ENCODE data around the gene SLC35F5.
"Not testable (repeated sequence)": the region's sequence is repeated elsewhere in the genome, so short reads cannot be mapped to it uniquely, and the experiment has no call there.

Gene SLC35F5

GRCh38 chr2:113756355-113757137 is at the start of gene SLC35F5:
TSS of gene SLC35F5 (minus strand) at chr2:113756642. CDS start at chr2:113756409, 233 bp downstream.
- peak; percentile 94 for DNase-seq

- DNase-seq: no peak
Observed at GRCh38 chr2:113799375-113799774, 42.9 kb upstream of the SLC35F5 start.

GRCh38 chr2:113797237-113797636 is 40.8 kb upstream of the SLC35F5 start:
- DNase-seq: no peak

GRCh38 chr2:113796592-113797175 is 40.2 kb upstream of the SLC35F5 start:
- no peak for DNase-seq

GRCh38 chr2:113795405-113795920 is 39.0 kb upstream of the SLC35F5 start:
- no peak for DNase-seq

GRCh38 chr2:113791697-113792590 is 35.5 kb upstream of the SLC35F5 start:
- no peak for DNase-seq

GRCh38 chr2:113784823-113785744 is 28.6 kb upstream of the SLC35F5 start:
- DNase-seq: no peak

- no peak for DNase-seq
Observed at GRCh38 chr2:113780472-113780871, 24.0 kb upstream of the SLC35F5 start.

GRCh38 chr2:113777371-113777770 is 20.9 kb upstream of the SLC35F5 start:
- DNase-seq: no peak

- no peak for DNase-seq
Observed at GRCh38 chr2:113776949-113777348, 20.5 kb upstream of the SLC35F5 start.

GRCh38 chr2:113774616-113775015 is 18.2 kb upstream of the SLC35F5 start:
- DNase-seq: not testable (repeated sequence)

GRCh38 chr2:113770929-113771328 is 14.5 kb upstream of the SLC35F5 start:
- no peak for DNase-seq

GRCh38 chr2:113769555-113769954 is 13.1 kb upstream of the SLC35F5 start:
- no peak for DNase-seq

- no peak for DNase-seq
Observed at GRCh38 chr2:113768770-113769169, 12.3 kb upstream of the SLC35F5 start.

GRCh38 chr2:113767811-113768460 is 11.5 kb upstream of the SLC35F5 start:
- DNase-seq: no peak

GRCh38 chr2:113765276-113765675 is 8.8 kb upstream of the SLC35F5 start:
- DNase-seq: no peak

GRCh38 chr2:113762377-113763118 is 6.1 kb upstream of the SLC35F5 start:
- DNase-seq: no peak

- DNase-seq: no peak
Observed at GRCh38 chr2:113760400-113760799, 4.0 kb upstream of the SLC35F5 start.

- no peak for DNase-seq
Observed at GRCh38 chr2:113757138-113757657, 756 bp upstream of the SLC35F5 start.

- DNase-seq: peak; percentile 36
Observed at GRCh38 chr2:113755835-113756354, 547 bp downstream of the SLC35F5 start.
